Adipose tissue (tissue), 3 donors: Measurements from ENCODE around the gene SPC25. TPM values are rescaled to one million over a fixed set of nuclear protein-coding genes. Genes with fewer than 3 reads are reported as not detected.

ENCODE experiments used
- H3K27ac ChIP-seq: one replicate; pipeline ENCODE4 v1.5.1; 2013; ENCODE audit warnings: low read depth, low read length
- WGBS, 3 donors: extraction: QIAGEN DNeasy Blood & Tissue Kit; methylation state at CpG; one replicate each; pipeline ENCODE4 v1.1.7; 2013; 5-methylcytosine and 5-hydroxymethylcytosine counted together
- polyA plus RNA-seq, 3 donors: library from polyadenylated mRNA; stranded (reverse); fragments of 200-250 nt; gene quantifications; one replicate each; pipeline ENCODE4 v1.2.3, GENCODE V29; 2013
- donor health status: healthy with polysubstance abuse.
- donor health status: Bipolar disorder and iron deficiency.
- donor health status: healthy.

SPC25 gene
- polyA plus RNA-seq, 3 donors = 0.07 to 1.1 (median 0.25) TPM

- WGBS, 3 donors = 96 to 100% (median 97%) methylated on average over 1 of the region's 1 CpG
- no peak overlapping the region for H3K27ac ChIP-seq
These were observed 36.8 kb downstream of the SPC25 start for GRCh38 chr2:168853471-168853870.

DNA sequence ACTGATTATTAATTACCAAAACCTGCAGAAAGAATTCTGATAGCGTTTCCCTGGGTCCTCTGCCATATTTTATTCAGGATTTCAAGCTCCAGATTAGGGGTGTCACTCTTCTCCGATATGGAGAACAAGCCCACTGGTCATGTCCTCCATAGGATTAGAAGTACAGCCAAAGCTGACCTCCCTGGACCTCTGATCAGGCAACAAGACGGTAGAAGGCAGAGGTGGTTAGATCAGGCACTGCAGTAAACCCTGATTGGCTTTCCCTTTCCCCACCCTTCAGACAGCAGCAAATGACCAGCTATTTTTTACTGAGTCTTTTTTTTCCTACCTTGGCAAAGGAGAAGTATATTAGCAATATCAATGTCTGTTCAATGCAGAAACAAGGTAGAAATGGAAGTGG lies 37.7 kb downstream of the SPC25 start:
- H3K27ac ChIP-seq = no peak overlapping the region
- WGBS, 3 donors = 33 to 64% (median 50%) methylated on average over 3 of the region's 3 CpGs

GRCh38 chr2:168851674-168852320 lies 38.4 kb downstream of the SPC25 start:
- H3K27ac ChIP-seq = no peak overlapping the region
- 73 to 90% (median 79%) methylated on average over 5 of the region's 5 CpGs for WGBS, 3 donors

DNA sequence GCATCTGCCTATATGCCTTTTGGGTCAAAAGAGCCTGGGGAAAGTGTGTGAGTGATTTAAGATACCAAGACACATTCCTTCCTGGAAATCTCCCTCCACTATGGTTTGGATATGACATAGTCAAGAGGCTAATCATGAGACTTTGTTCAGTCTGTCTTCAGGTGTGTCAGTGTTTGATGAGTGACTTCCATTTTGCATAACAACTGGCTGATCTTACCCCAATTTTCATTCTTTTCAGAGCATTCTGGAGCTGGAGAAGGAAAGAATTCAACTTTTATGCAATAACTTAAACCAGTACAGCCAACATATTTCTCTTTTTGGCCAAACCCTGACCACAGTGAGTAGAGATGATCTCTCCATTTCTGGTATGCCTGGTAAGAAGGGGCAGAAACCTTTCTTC lies 39.4 kb downstream of the SPC25 start:
- H3K27ac ChIP-seq = no peak overlapping the region

- no peak overlapping the region for H3K27ac ChIP-seq
- 41 to 62% (median 61%) methylated on average over 2 of the region's 2 CpGs for WGBS, 3 donors
These were observed 40.6 kb downstream of the SPC25 start for GRCh38 chr2:168849610-168850009.

GRCh38 chr2:168848225-168848624 lies 42.0 kb downstream of the SPC25 start:
- WGBS, 3 donors = 81 to 87% (median 83%) methylated on average over 3 of the region's 3 CpGs
- H3K27ac ChIP-seq = no peak overlapping the region

GRCh38 chr2:168843253-168843652 lies 47.0 kb downstream of the SPC25 start:
- H3K27ac ChIP-seq = no peak overlapping the region
- 90 to 96% (median 93%) methylated on average over 3 of the region's 3 CpGs for WGBS, 3 donors

DNA sequence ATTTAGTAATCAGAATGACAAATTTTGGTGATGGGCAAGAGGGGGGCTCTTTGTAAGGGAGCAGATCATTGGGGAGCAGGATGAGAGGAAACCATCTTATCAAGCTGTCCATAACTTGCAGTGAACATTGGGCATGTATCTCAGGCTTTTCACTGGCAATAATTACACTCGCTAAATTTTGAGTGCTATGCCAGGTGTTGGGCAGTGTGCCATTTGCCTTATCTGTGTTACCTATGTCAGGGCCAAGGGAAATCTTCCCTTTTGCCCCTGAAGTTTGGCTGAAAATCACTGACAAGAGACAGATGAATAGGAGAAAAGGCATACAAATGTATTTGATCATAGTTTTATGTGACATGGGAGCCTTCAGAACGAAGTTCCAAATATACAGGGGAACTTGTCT lies 48.8 kb downstream of the SPC25 start:
- 30 to 78% (median 60%) methylated on average over 2 of the region's 2 CpGs for WGBS, 3 donors
- H3K27ac ChIP-seq = no peak overlapping the region

- WGBS, 3 donors = 97 to 99% (median 97%) methylated on average over 2 of the region's 2 CpGs
- H3K27ac ChIP-seq = no peak overlapping the region
These were observed 54.3 kb downstream of the SPC25 start for GRCh38 chr2:168835969-168836368.

DNA sequence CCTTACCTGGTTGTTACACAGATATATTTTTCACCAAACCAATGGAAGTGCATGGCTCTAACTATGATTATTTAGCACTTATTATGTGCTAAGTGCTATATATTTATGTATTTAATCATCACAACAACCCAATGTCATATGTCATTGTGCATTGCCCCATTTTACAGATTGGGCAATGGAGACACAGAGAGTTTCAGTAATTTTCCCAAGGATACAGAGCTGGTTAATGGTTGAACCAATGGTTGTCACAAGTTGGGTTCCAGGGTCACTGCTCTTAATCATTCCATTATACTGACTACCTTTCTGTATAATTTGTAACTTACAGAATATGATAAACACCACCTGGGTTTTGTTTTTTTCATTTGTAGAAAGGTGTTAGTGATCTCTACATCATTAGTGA lies 58.6 kb downstream of the SPC25 start:
- H3K27ac ChIP-seq = no peak overlapping the region

DNA sequence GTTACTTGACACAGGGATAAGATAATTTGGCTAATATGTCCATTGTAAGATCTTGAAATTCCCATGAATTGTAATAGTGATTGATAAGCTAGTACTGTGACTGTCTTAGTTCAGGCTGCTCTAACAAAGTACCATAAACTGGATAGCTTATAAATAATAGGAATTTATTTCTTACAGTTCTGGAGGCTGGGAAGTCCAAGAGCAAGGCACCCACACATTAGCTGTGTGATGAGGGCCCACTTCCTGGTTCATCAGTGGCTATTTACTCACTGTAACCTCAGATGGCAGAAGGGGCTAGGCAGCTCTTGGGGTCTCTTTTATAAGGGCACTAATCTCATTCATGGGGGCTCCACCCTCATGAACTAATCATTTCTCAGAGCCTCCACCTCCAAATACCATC lies 59.3 kb downstream of the SPC25 start:
- no peak overlapping the region for H3K27ac ChIP-seq

GRCh38 chr2:168825126-168825525 lies 65.1 kb downstream of the SPC25 start:
- no peak overlapping the region for H3K27ac ChIP-seq

GRCh38 chr2:168821992-168822391 lies 68.2 kb downstream of the SPC25 start:
- no peak overlapping the region for H3K27ac ChIP-seq
- WGBS, 3 donors = 82 to 93% (median 86%) methylated on average over 1 of the region's 1 CpG

DNA sequence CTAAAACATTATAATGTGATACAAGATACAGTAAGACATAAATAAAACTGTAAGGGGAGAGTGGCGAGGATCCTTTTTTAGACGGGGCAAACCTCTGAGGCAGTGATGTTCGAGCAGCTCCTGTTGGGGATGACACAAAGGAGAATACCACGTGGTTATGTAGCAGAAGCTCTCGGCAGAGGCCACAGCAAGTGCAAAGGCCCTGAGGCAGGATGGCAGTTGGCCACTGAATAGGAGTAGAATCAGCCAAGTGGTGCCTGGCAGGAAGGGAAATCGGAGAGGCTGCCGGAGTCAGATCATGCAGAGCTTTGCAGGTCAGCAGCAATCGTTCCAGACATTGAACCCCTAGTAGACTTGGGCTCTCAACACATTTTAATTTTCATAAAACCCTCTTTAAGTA lies 68.7 kb downstream of the SPC25 start:
- no peak overlapping the region for H3K27ac ChIP-seq
- 82 to 94% (median 91%) methylated on average over 8 of the region's 8 CpGs for WGBS, 3 donors

Other genes starting within 250 kb of the SPC25 start
- 10 to 100 TPM; 15.0 to 54.1 (median 21.0) TPM for gene NOSTRIN, start 87.8 kb downstream of the SPC25 start, polyA plus RNA-seq
- 10 to 100 TPM in 1 of 3 donors, under 1 TPM in 1, not detected in 1; 0.19 to 42.9 TPM for gene G6PC2, start 10.9 kb upstream of the SPC25 start, polyA plus RNA-seq
- gene ABCB11, start 140.9 kb upstream of the SPC25 start, polyA plus RNA-seq = under 1 TPM; 0.02 to 0.90 (median 0.59) TPM
- gene DHRS9, start 179.1 kb upstream of the SPC25 start, polyA plus RNA-seq = 1 to 10 TPM in 2 of 3 donors, under 1 TPM in 1; 0.16 to 4.0 (median 2.3) TPM